Ovary (tissue), 9 donors: Measurements from ENCODE around the gene RASA2. TPM values are rescaled to one million over a fixed set of nuclear protein-coding genes. Genes with fewer than 3 reads are reported as not detected.

ENCODE experiments used
- DNase-seq, 5 donors: peaks; one replicate each; pipeline ENCODE4 v3.0.0-alpha.2; 2019 to 2020
- H3K27ac ChIP-seq, 2 donors: fragments of 200-600 bp; one replicate each; pipeline versions ENCODE4 v1.5.1 to v1.8.0; 2019 to 2022
- H3K27me3 ChIP-seq: fragments of 200-600 bp; one replicate; pipeline ENCODE4 v1.8.0; 2022
- H3K36me3 ChIP-seq: fragments of 200-600 bp; sonication (generic); one replicate; pipeline ENCODE4 v1.5.1; 2019
- H3K4me1 ChIP-seq: one replicate; pipeline ENCODE4 v1.8.1; 2013; ENCODE audit warnings: mild to moderate bottlenecking, moderate library complexity; ENCODE audit not compliant: insufficient read depth
- H3K4me3 ChIP-seq: fragments of 200-600 bp; sonication (generic); one replicate; pipeline ENCODE4 v1.5.1; 2017
- H3K9me3 ChIP-seq, 2 donors: fragments of 200-600 bp in 1 of 2; sonication (generic) in 1 of 2; one replicate each; pipeline versions ENCODE4 v1.5.1 to v1.8.1; 2013 to 2019; ENCODE audit warnings: mild to moderate bottlenecking in 1 of 2, moderate library complexity in 1 of 2
- CTCF ChIP-seq, 3 donors: fragments of 450-650 bp in 2 of 3; fragments of 200-600 bp in 1 of 3; IDR thresholded peaks; one replicate each; pipeline versions ENCODE4 v1.5.1 to v1.8.0; 2016 to 2022; ENCODE audit warnings: antibody characterized with exemption in 3 of 3, mild to moderate bottlenecking in 1 of 3
- EP300 ChIP-seq: sonication (generic); formaldehyde crosslinking; IDR thresholded peaks from one replicate; pipeline ENCODE4 v1.6.1; 2017; ENCODE audit warnings: antibody characterized with exemption
- POLR2A ChIP-seq: fragments of 450-650 bp; IDR thresholded peaks from one replicate; pipeline ENCODE4 v1.6.1; 2017; ENCODE audit warnings: antibody characterized with exemption, mild to moderate bottlenecking, moderate library complexity
- WGBS, 3 donors: extraction: QIAGEN DNeasy Blood & Tissue Kit in 1 of 3; methylation state at CpG; one replicate each; pipeline versions ENCODE4 v1.1.5 to v1.1.7; 2013 to 2017; 5-methylcytosine and 5-hydroxymethylcytosine counted together
- intact Hi-C, 4 donors: fragments of 100-400 bp; cut with DNase I; formaldehyde crosslinking; loops; one replicate each; pipeline versions ENCODE4 v1.11.0 to v1.15.1; 2022 to 2023
- polyA plus RNA-seq, 2 donors: library from polyadenylated mRNA; stranded (reverse); fragments of 200-250 nt in 1 of 2; fragments of 350-450 nt in 1 of 2; fragmentation: Illumina TruSeq in 1 of 2; extraction: RNeasy Lipid Tissue Mini Kit (QIAGEN cat#74804) in 1 of 2; gene quantifications; one replicate each; pipeline ENCODE4 v1.2.3, GENCODE V29; 2013 to 2014
- total RNA-seq, 7 donors: library from RNA; depleted of rRNA in 2 of 7; stranded (reverse); fragments of >200 nt in 2 of 7; fragmentation: NEBNext Ultra II Directional in 3 of 7; extraction: Animal tissue kit (Norgen Biotek cat#: 25700) in 3 of 7; gene quantifications; one replicate each; pipeline versions ENCODE4 v1.1.0 to v1.2.4, GENCODE V29; 2016 to 2023
- donor health status: DM: no; HTN: no; CAD: no; lungs with moderate emphysema.
- donor health status: DM: no; HTN: no; CAD: no.
- donor health status: Bipolar disorder and iron deficiency.
- donor health status: DM: yes; HTN: yes; CAD: no.
- donor health status: DM: no; HTN: no; CAD: no.
- donor health status: DM: yes; HTN: yes; CAD: no.

RASA2 gene
- total and polyA plus RNA-seq, 9 donors: 6.9 to 28.1 (median 17.6) TPM

GRCh38 chr3:141459008-141459407 lies 27.8 kb upstream of the RASA2 start:
- no peak for TF ChIP-seq CTCF (IDR thresholded peaks at IDR 0.05)
- TF ChIP-seq POLR2A: no peak
- TF ChIP-seq EP300: no peak

GRCh38 chr3:141460097-141460704 lies 26.6 kb upstream of the RASA2 start:
- Histone ChIP-seq H3K9me3 (no peaks in the 10 kb centered on the region), H3K36me3 (no peaks in the 10 kb centered on the region), H3K4me3 (no peak overlapping the region), H3K27me3 (no peaks in the 10 kb centered on the region), H3K27ac (no peak overlapping the region), H3K4me1 (peaks cover 2% of the 10 kb centered on the region)
- WGBS, 3 donors: 16 to 20% (median 19%) methylated on average over 10 of the region's 10 CpGs
- peak; percentile 84 to 92 (median 90) for DNase-seq
- intact Hi-C loops: loop anchor here in 2 of 4 donors (5.0 to 10.0 kb wide), 2 partner anchors 97 to 225 kb away; partner anchors contain the start of gene PXYLP1 (in 1 of the 2)
- TF ChIP-seq POLR2A (no peak), CTCF (IDR thresholded peaks at IDR 0.05) (peak; percentile 68 to 81 (median 75))

More at GRCh38 chr3:141459008-141459407, 27.8 kb upstream of the RASA2 start:
- Histone ChIP-seq H3K4me3 (no peak overlapping the region), H3K9me3 (no peaks in the 10 kb centered on the region), H3K36me3 (no peaks in the 10 kb centered on the region), H3K27ac (no peak overlapping the region), H3K27me3 (no peaks in the 10 kb centered on the region), H3K4me1 (peaks cover 2% of the 10 kb centered on the region)
- 78 to 82% (median 78%) methylated on average over 7 of the region's 7 CpGs for WGBS, 3 donors
- intact Hi-C loops: loop anchor here (5.0 to 10.0 kb wide), 5 partner anchors 92 to 224 kb away; partner anchors contain the start of genes PXYLP1 (in 1 of the 4) and ZBTB38 (in 1 of the 4)
- no peak for DNase-seq

- no peaks in the 10 kb centered on the region for H3K4me1 ChIP-seq
- no peaks in the 10 kb centered on the region for H3K9me3 ChIP-seq
- no peak for DNase-seq
- WGBS, 3 donors: 71 to 80% (median 74%) methylated on average over 3 of the region's 3 CpGs
- no peak for TF ChIP-seq CTCF (IDR thresholded peaks at IDR 0.05)
- no peak for TF ChIP-seq POLR2A
- TF ChIP-seq EP300: no peak
- no peak overlapping the region for H3K27ac ChIP-seq
- no peak overlapping the region for H3K4me3 ChIP-seq
- H3K27me3 ChIP-seq: no peaks in the 10 kb centered on the region
- no peaks in the 10 kb centered on the region for H3K36me3 ChIP-seq
- intact Hi-C loops: loop anchor here in 2 of 4 donors (5.0 to 10.0 kb wide), 2 partner anchors 95 to 228 kb away; partner anchors contain the start of gene PXYLP1 (in 1 of the 2)
These were observed 24.5 kb upstream of the RASA2 start for GRCh38 chr3:141462176-141462859.

- intact Hi-C loops: loop anchor here in 1 of 4 donors (10.0 kb wide), 1 partner anchor 230 kb away; the partner anchor contains the start of gene PXYLP1
- Histone ChIP-seq H3K9me3 (no peaks in the 10 kb centered on the region), H3K4me3 (no peak overlapping the region), H3K27me3 (no peaks in the 10 kb centered on the region), H3K27ac (no peak overlapping the region), H3K36me3 (no peaks in the 10 kb centered on the region), H3K4me1 (no peaks in the 10 kb centered on the region)
- TF ChIP-seq POLR2A: no peak
- peak in 1 of 3 donors; percentile 32 for TF ChIP-seq CTCF (IDR thresholded peaks at IDR 0.05)
- WGBS, 3 donors: 7 to 17% (median 7%) methylated on average over 2 of the region's 2 CpGs
- DNase-seq: no peak
These were observed 21.6 kb upstream of the RASA2 start for GRCh38 chr3:141465221-141465620.
